Activated naive CD4-positive, alpha-beta T cell treated with anti-CD3 and anti-CD28 coated beads, Interleukin-2, amount 10 ng/mL, durations not matched to agents 7 days and 5 days (primary cell): ENCODE results near the gene CHPF2.
A peak's percentile ranks its signal among the peaks of the same experiment; 100 is the strongest.

Experiments
- CTCF ChIA-PET: fragments of 350-600 bp; sonication (Branson Sonifier 250); formaldehyde crosslinking; loops from one replicate; lab custom pipeline; 2021; ENCODE audit warnings: antibody characterized with exemption; lab: Charles Lee
- DNase-seq: peaks from one replicate; pipeline ENCODE4 v3.0.0-alpha.2; 2020
- H3K27ac Mint-ChIP-seq: one replicate; pipeline ENCODE4 v1.8.0; 2021; ENCODE audit warnings: mild to moderate bottlenecking, moderate library complexity, mixed read lengths
- H3K27me3 Mint-ChIP-seq: one replicate; pipeline ENCODE4 v1.8.0; 2021; ENCODE audit warnings: mild to moderate bottlenecking, mixed read lengths
- H3K36me3 Mint-ChIP-seq: one replicate; pipeline ENCODE4 v1.8.0; 2021; ENCODE audit warnings: mixed read lengths
- H3K4me1 Mint-ChIP-seq: one replicate; pipeline ENCODE4 v1.8.0; 2021; ENCODE audit warnings: mixed read lengths
- H3K4me3 Mint-ChIP-seq: one replicate; pipeline ENCODE4 v1.8.0; 2021; ENCODE audit warnings: mild to moderate bottlenecking, moderate library complexity, mixed read lengths
- H3K9me3 Mint-ChIP-seq: one replicate; pipeline ENCODE4 v1.8.0; 2021; ENCODE audit warnings: mixed read lengths

Gene CHPF2

GRCh38 chr7:151242159-151243044 is 10.1 kb downstream of the CHPF2 start:
- Mint-ChIP-seq H3K36me3 (no peaks in the 10 kb centered on the region), H3K27me3 (peaks cover 28% of the 10 kb centered on the region), H3K4me1 (peaks cover 28% of the 10 kb centered on the region), H3K27ac (peak overlapping the region; percentile 11), H3K9me3 (no peaks in the 10 kb centered on the region), H3K4me3 (no peak overlapping the region)
- peak; percentile 20 for DNase-seq
- CTCF ChIA-PET, result interaction anchor here (0.6 to 3.5 kb wide), 7 partner anchors 9 to 179 kb away, joined by 3 to 39 read pairs (median 14); partner anchors contain the start of gene CHPF2

- DNase-seq, result no peak
- Mint-ChIP-seq H3K4me1 (peaks cover 32% of the 10 kb centered on the region), H3K4me3 (peak overlapping the region; percentile 66), H3K9me3 (no peaks in the 10 kb centered on the region), H3K27me3 (peaks cover 34% of the 10 kb centered on the region), H3K36me3 (no peaks in the 10 kb centered on the region), H3K27ac (peak overlapping the region; percentile 87)
- CTCF ChIA-PET, result interaction anchor here (0.6 to 3.5 kb wide), 9 partner anchors 9 to 265 kb away, joined by 3 to 39 read pairs (median 9); partner anchors contain the start of gene CHPF2
Measured at GRCh38 chr7:151243045-151243349, 10.7 kb downstream of the CHPF2 start.

- DNase-seq, result peak; percentile 71
- Mint-ChIP-seq H3K27ac (peak overlapping the region; percentile 87), H3K9me3 (no peaks in the 10 kb centered on the region), H3K36me3 (no peaks in the 10 kb centered on the region), H3K4me3 (peak overlapping the region; percentile 66), H3K4me1 (peaks cover 36% of the 10 kb centered on the region), H3K27me3 (peaks cover 40% of the 10 kb centered on the region)
- CTCF ChIA-PET, result interaction anchor here (0.6 to 3.5 kb wide), 38 partner anchors 7 to 837 kb away, joined by 3 to 39 read pairs (median 4); partner anchors contain the start of genes ABCF2 and CHPF2
Measured at GRCh38 chr7:151243408-151244195, 11.3 kb downstream of the CHPF2 start.

GRCh38 chr7:151244196-151244840 is 12.0 kb downstream of the CHPF2 start:
- peak overlapping the region; percentile 66 for H3K4me3 Mint-ChIP-seq
- DNase-seq, result peak; percentile 78
- H3K27me3 Mint-ChIP-seq, result peaks cover 48% of the 10 kb centered on the region
- H3K9me3 Mint-ChIP-seq, result no peaks in the 10 kb centered on the region
- CTCF ChIA-PET, result interaction anchor here (0.7 to 3.5 kb wide), 36 partner anchors 8 to 837 kb away, joined by 3 to 39 read pairs (median 4); partner anchors contain the start of genes ABCF2 and CHPF2
- no peaks in the 10 kb centered on the region for H3K36me3 Mint-ChIP-seq
- peaks cover 38% of the 10 kb centered on the region for H3K4me1 Mint-ChIP-seq
- no peak overlapping the region for H3K27ac Mint-ChIP-seq

- Mint-ChIP-seq H3K4me3 (peak overlapping the region; percentile 41), H3K27ac (no peak overlapping the region), H3K27me3 (peaks cover 53% of the 10 kb centered on the region), H3K4me1 (peaks cover 42% of the 10 kb centered on the region), H3K9me3 (no peaks in the 10 kb centered on the region), H3K36me3 (no peaks in the 10 kb centered on the region)
- DNase-seq, result no peak
- CTCF ChIA-PET, result interaction anchor here (0.8 to 3.5 kb wide), 28 partner anchors 7 to 838 kb away, joined by 3 to 39 read pairs (median 4); partner anchors contain the start of genes ABCF2 and CHPF2
Measured at GRCh38 chr7:151244841-151245346, 12.6 kb downstream of the CHPF2 start.

GRCh38 chr7:151245360-151246101 is 13.2 kb downstream of the CHPF2 start:
- Mint-ChIP-seq H3K4me3 (peak overlapping the region; percentile 41), H3K27ac (no peak overlapping the region), H3K4me1 (peaks cover 45% of the 10 kb centered on the region), H3K9me3 (no peaks in the 10 kb centered on the region), H3K36me3 (no peaks in the 10 kb centered on the region), H3K27me3 (peaks cover 60% of the 10 kb centered on the region)
- DNase-seq, result peak; percentile 78
- CTCF ChIA-PET, result interaction anchor here (0.6 to 3.5 kb wide), 14 partner anchors 11 to 122 kb away, joined by 3 to 39 read pairs (median 6); partner anchors contain the start of gene CHPF2

GRCh38 chr7:151246102-151246850 is 14.0 kb downstream of the CHPF2 start:
- peaks cover 67% of the 10 kb centered on the region for H3K27me3 Mint-ChIP-seq
- CTCF ChIA-PET, result interaction anchor here (0.6 to 1.9 kb wide), 10 partner anchors 12 to 272 kb away, joined by 3 to 7 read pairs (median 4); partner anchors contain the start of gene CHPF2

GRCh38 chr7:151246851-151247580 is 14.7 kb downstream of the CHPF2 start:
- peaks cover 72% of the 10 kb centered on the region for H3K27me3 Mint-ChIP-seq
- H3K4me3 Mint-ChIP-seq, result no peak overlapping the region

More at GRCh38 chr7:151246102-151246850, 14.0 kb downstream of the CHPF2 start:
- H3K4me3 Mint-ChIP-seq, result no peak overlapping the region
- no peaks in the 10 kb centered on the region for H3K36me3 Mint-ChIP-seq
- H3K27ac Mint-ChIP-seq, result no peak overlapping the region
- DNase-seq, result no peak
- H3K9me3 Mint-ChIP-seq, result no peaks in the 10 kb centered on the region
- H3K4me1 Mint-ChIP-seq, result peaks cover 48% of the 10 kb centered on the region

GRCh38 chr7:151247611-151248345 is 15.5 kb downstream of the CHPF2 start:
- CTCF ChIA-PET, result interaction anchor here (1.1 to 1.9 kb wide), 7 partner anchors 11 to 123 kb away, joined by 3 to 7 read pairs (median 4); partner anchors contain the start of gene CHPF2
- Mint-ChIP-seq H3K9me3 (no peaks in the 10 kb centered on the region), H3K27me3 (peaks cover 80% of the 10 kb centered on the region), H3K27ac (peak overlapping the region; percentile 37), H3K4me3 (no peak overlapping the region), H3K36me3 (no peaks in the 10 kb centered on the region), H3K4me1 (peaks cover 45% of the 10 kb centered on the region)
- DNase-seq, result no peak

More at GRCh38 chr7:151246851-151247580, 14.7 kb downstream of the CHPF2 start:
- Mint-ChIP-seq H3K27ac (no peak overlapping the region), H3K36me3 (no peaks in the 10 kb centered on the region), H3K9me3 (no peaks in the 10 kb centered on the region), H3K4me1 (peaks cover 48% of the 10 kb centered on the region)
- CTCF ChIA-PET, result interaction anchor here (0.8 to 1.9 kb wide), 11 partner anchors 10 to 272 kb away, joined by 3 to 7 read pairs (median 4); partner anchors contain the start of gene CHPF2
- no peak for DNase-seq

- Mint-ChIP-seq H3K9me3 (no peaks in the 10 kb centered on the region), H3K27ac (peak within 1 kb of the TSS; percentile 37), H3K4me3 (peak within 1 kb of the TSS; percentile 57), H3K4me1 (peaks cover 38% of the 10 kb centered on the region), H3K36me3 (no peaks in the 10 kb centered on the region), H3K27me3 (peaks cover 87% of the 10 kb centered on the region)
- CTCF ChIA-PET, result interaction anchor here (1.2 to 1.5 kb wide), 3 partner anchors 11 to 119 kb away, joined by 3 to 4 read pairs (median 4); partner anchors contain the start of gene CHPF2
- peak; percentile 35 for DNase-seq
Measured at GRCh38 chr7:151248346-151249033, 16.2 kb downstream of the CHPF2 start, which contains the start of gene SMARCD3. Gene SMARCD3 (minus strand): TSS chr7:151248694. CDS start chr7:151248562, 132 bp downstream.
